Large intestine (tissue), 12 donors: Measurements from ENCODE around the gene NPIPA1. TPM values are rescaled to one million over a fixed set of nuclear protein-coding genes. Genes with fewer than 3 reads are reported as not detected.
"Not testable (repeated sequence)": the region's sequence is repeated elsewhere in the genome, so short reads cannot be mapped to it uniquely, and the experiment has no call there.

Experiments used
- DNase-seq, 2 donors: peaks; one replicate each; pipeline versions ENCODE4 v3.0.0 to v3.0.0-alpha.2; 2013
- H3K27ac ChIP-seq: one replicate; pipeline ENCODE4 v1.5.1; 2013; ENCODE audit warnings: low read length
- H3K27me3 ChIP-seq: 2 replicates; pipeline ENCODE4 v1.6.1; 2013; ENCODE audit warnings: low read length; ENCODE audit not compliant: control insufficient read depth, insufficient read depth
- H3K36me3 ChIP-seq: 2 replicates; pipeline ENCODE4 v1.6.1; 2013; ENCODE audit warnings: low read length; ENCODE audit not compliant: control insufficient read depth, insufficient read depth
- H3K4me1 ChIP-seq: one replicate; pipeline ENCODE4 v1.6.1; 2013; ENCODE audit warnings: low read length; ENCODE audit not compliant: control insufficient read depth, insufficient read depth
- H3K4me3 ChIP-seq: one replicate; pipeline ENCODE4 v1.5.1; 2013; ENCODE audit warnings: low read length
- H3K9me3 ChIP-seq: one replicate; pipeline ENCODE4 v1.6.1; 2013; ENCODE audit warnings: mild to moderate bottlenecking, low read depth, low read length, moderate library complexity; ENCODE audit not compliant: control insufficient read depth
- WGBS: methylation state at CpG from one replicate; pipeline ENCODE4 v1.1.5; 2013; ENCODE audit warnings: low lambda C conversion rate; ENCODE audit not compliant: insufficient coverage; 5-methylcytosine and 5-hydroxymethylcytosine counted together
- long read RNA-seq, 11 donors: transcript quantifications; one replicate each; lab custom pipeline, GENCODE V29; 2026
- polyA plus RNA-seq: library from polyadenylated mRNA; unstranded; fragments of 120-200 nt; gene quantifications from one replicate; pipeline ENCODE4 v1.2.1, GENCODE V29; 2013

The NPIPA1 gene
- 124 TPM for polyA plus RNA-seq
- long read RNA-seq, donor 1 = 0 reads
- long read RNA-seq, donor 2 = 0 reads
- long read RNA-seq, donor 3 = 0 reads
- long read RNA-seq, donor 4 = 0 reads
- long read RNA-seq, donor 5 = 0 reads
- long read RNA-seq, donor 6 = 0 reads
- long read RNA-seq, donor 7 = 0 reads
- long read RNA-seq, donor 8 = 0 reads
- long read RNA-seq, donor 9 = 0 reads
- long read RNA-seq, donor 10 = 0 reads
- long read RNA-seq, donor 11 = 0 reads

DNA sequence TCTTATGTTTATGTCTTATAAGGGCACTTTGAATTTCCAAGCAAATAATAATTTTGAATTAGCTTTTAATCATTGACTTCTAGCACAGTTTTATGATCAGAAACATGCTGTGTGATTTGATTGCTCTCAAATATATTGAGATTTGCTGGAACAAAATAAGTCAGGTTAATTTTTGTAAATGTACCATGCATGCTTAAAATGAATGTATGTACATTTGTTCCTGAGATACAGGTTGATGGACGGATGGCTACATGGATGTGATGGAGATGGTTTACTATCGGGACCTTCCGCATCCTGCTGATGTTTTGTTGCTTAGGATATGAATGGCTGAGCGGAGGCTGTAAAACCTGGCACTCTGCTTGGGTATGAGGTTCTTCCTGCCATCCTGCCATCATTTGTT is at the start of gene NPIPA1:
NPIPA1 (plus strand) TSS at position 301 of the 400 bp plus-strand sequence; CDS start at position 301, 0 bp downstream.
- not testable (repeated sequence) for H3K27ac ChIP-seq, H3K4me1 ChIP-seq, H3K36me3 ChIP-seq, H3K27me3 ChIP-seq, DNase-seq, H3K4me3 ChIP-seq, H3K9me3 ChIP-seq
- WGBS = no CpG with 5 or more reads among the region's 4 CpGs

DNA sequence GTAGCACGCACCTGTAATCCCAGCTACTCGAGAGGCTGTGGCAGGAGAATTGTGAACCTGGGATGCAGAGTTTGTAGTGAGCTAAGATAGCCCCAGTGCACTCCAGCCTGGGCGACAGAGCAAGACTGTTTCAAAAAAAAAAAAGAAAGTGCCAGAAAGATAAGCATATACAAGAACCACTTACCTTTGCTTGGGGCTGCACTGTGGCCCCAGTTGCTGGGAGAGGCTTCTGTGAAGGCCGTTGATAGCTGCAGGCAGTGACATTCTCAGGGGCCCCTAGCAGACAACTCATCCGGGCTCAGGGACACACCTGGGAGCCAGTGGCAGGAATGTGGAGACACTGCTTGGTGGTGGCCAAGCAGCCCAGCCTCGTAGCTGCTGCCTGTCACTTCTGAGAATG is 45.1 kb upstream of the NPIPA1 start:
- not testable (repeated sequence) for H3K36me3 ChIP-seq, H3K9me3 ChIP-seq, H3K4me3 ChIP-seq, H3K27me3 ChIP-seq, H3K4me1 ChIP-seq
- peak; percentile 63 to 85 for DNase-seq
- H3K27ac ChIP-seq = peak overlapping the region; percentile 12
- WGBS = no CpG with 5 or more reads among the region's 6 CpGs

DNA sequence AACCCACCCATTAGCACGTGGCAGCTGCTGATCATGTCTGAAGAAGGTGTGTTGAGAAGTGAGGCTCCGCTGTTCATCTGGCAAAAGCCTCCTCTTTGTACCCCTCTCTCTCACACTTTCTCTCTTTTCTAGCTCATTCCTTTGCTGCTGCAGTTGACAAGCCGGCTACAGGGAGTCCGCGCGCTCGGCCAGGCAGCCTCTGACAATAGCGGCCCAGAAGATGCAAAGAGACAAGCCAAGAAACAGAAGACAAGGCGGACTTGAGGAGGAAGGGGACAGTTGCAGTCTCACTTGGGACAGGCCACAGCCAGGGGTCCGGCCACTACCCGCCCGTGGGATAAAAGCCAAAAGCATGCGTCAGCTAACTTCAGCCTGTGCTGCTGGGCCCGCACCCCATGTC is 41.9 kb upstream of the NPIPA1 start:
- H3K27ac ChIP-seq, H3K27me3 ChIP-seq, DNase-seq, H3K4me1 ChIP-seq, H3K36me3 ChIP-seq, H3K4me3 ChIP-seq, H3K9me3 ChIP-seq: not testable (repeated sequence)
- WGBS = 92% methylated on average over 2 of the region's 14 CpGs

DNA sequence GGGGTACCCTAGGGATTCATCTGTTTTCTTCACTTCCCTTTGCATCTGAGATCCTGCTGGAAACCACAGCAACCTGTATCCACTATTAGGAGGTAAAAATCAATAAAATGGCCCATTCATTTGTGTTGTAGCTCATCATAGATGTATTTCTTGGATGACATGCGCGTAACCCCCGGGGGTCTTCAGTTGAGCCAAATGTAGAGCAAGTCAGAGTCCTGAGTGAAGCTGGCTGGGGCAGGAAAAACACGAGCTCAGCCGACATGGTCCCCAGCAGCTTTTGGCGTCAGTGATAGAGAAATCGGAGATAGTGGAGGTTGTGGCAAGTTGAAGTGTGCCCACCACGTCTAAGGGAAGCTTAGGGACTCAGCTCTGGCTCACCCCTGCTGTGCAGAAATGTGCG is 41.2 kb upstream of the NPIPA1 start:
- H3K27ac ChIP-seq, H3K9me3 ChIP-seq, DNase-seq, H3K4me1 ChIP-seq, H3K36me3 ChIP-seq, H3K27me3 ChIP-seq, H3K4me3 ChIP-seq: not testable (repeated sequence)
- no CpG with 5 or more reads among the region's 9 CpGs for WGBS

DNA sequence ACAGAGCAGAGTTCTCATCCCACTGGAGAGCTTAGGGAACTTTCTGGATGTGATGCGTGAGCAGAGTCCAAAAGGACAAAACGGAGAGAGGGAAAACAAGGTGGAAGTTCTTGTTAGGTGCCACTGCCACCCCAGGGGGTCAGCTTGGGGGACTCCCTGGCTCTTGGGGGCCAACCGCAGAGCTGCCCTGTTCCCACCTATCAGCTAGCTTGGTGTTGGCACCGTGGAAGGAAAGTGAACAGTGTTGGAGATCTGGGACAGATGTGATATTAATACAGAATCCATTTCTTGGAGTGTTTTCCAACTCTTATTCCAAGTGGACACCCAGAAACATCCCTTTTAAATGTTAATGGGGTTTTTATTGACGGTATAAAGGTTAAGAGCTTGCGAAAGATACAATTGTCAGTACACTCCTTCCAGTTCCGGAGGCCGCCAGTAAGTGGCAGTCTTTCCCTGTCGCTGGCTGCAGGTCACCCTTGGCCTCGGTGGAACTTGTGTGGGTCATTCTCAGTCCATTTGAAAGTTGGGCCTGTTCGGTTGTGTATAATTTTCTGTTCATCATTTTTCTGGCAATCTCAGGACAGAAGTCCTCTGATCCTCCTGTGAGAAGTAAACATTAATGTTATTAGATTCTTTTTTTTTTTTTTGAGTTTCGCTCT is 40.1 kb upstream of the NPIPA1 start:
- not testable (repeated sequence) for H3K4me3 ChIP-seq, DNase-seq, H3K27me3 ChIP-seq, H3K9me3 ChIP-seq, H3K4me1 ChIP-seq, H3K27ac ChIP-seq, H3K36me3 ChIP-seq
- no CpG with 5 or more reads among the region's 12 CpGs for WGBS

DNA sequence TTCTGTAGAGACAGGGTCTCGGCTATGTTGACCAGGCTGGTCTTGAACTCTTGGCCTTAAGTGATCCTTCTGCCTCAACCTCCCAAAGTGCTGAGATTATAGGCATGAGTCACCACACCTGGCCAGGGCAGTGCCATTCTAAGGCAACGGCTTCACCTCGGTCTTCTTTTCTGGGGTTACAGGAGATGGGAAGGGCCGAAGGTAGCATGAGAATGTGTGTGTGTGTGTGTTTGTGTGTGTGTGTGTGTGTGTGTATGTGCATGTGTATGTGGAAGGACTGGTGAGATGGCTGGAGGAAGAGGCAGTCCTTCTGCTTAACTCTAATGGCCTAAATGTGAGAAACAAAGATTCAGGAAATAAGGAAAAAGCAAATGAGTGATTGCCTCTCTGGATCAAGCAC is 39.1 kb upstream of the NPIPA1 start:
- not testable (repeated sequence) for DNase-seq, H3K4me1 ChIP-seq
- 100% methylated on average over 1 of the region's 4 CpGs for WGBS

DNA sequence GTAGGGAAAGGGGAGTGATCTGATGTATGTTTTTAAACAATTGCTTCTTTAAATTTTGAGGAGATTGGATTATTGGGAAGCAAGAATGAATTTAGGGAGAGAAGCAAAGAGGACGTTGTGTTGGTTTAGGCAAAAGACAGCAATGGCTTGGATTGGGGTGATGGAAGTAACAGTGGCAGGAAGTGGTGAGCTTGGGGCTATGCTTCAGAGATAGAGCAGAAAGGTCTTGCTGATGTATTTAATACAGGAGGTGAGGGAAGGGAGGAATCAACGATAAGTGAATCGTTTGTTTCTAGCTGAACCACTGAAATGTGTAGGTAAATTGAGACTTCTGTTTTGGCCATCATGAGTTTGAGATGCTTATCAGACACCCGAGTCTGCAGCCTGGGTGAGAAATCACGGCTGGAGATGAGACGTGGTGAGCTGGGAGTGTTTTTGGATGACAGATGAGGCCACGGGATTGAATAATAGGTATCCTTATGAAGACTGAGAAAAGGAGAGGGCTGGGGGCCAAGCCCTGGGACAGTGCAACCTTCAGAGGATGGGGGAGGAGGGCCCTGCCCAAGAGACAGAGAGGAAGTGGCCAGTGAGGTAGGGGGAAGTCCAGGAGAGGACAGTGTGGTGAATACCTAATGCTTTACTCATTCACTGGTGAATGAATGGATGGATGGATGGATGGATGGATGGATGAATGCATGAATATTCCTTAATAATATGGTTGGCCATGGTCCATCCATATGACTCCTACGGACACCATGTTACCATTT is 33.9 kb upstream of the NPIPA1 start:
- H3K27ac ChIP-seq, H3K36me3 ChIP-seq, H3K27me3 ChIP-seq, DNase-seq, H3K4me1 ChIP-seq, H3K9me3 ChIP-seq, H3K4me3 ChIP-seq: not testable (repeated sequence)
- no CpG with 5 or more reads among the region's 8 CpGs for WGBS

More for the DNA sequence above, 39.1 kb upstream of the NPIPA1 start:
- H3K9me3 ChIP-seq, H3K27ac ChIP-seq, H3K36me3 ChIP-seq, H3K27me3 ChIP-seq, H3K4me3 ChIP-seq: not testable (repeated sequence)

DNA sequence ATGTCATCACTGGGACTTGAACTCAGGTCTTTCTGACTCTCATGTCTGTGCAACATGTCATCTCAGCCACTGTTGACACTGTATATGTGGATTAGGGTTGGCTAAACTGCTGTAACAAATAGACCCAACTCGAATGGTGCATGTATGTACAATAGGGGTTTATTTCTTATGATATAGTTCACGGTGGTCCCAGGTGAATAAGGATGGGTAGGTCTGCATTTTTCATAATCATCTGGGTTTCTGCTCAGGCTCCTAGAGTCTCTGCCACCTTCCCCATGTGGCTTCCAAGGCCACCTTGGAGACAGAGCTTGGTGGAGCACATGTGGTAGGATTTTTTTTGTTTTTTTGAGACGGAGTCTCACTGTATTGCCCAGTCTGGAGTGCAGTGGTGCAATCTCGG is 27.5 kb upstream of the NPIPA1 start:
- WGBS = no CpG with 5 or more reads among the region's 4 CpGs
- H3K27me3 ChIP-seq, H3K36me3 ChIP-seq, H3K4me1 ChIP-seq, DNase-seq, H3K9me3 ChIP-seq, H3K4me3 ChIP-seq, H3K27ac ChIP-seq: not testable (repeated sequence)

DNA sequence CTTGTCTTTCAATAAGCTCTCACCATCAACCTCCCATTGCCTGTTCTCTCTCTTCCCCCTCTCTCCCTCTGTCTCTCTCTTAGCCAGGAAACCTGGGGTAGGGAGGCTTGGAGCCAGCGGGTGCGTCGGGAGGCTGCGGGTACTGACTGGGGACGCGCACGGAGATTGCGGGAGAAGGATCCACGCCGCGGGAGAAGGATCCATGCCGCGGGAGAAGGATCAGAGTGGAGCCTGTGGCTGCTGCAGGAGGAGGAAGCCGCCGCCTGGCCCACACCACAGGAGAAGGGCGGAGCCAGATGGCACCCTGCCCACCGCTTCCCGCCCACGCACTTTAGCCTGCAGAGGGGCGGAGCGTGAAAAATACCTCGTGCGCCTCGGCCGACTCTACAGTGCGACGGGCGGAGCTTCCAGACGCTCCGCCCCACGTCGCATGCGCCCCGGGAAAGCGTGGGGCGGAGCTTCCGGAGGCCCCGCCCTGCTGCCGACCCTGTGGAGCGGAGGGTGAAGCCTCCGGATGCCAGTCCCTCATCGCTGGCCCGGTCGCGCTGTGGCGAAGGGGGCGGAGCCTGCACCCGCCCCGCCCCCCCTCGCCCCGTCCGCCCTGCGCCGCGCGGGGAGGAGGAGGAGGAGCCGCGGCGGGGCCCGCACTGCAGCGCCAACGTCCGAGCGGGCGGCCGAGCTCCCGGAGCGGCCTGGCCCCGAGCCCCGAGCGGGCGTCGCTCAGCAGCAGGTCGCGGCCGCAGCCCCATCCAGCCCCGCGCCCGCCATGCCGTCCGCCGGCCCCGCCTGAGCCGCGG is 26.2 kb upstream of the NPIPA1 start:
- not testable (repeated sequence) for H3K36me3 ChIP-seq, H3K4me1 ChIP-seq, H3K9me3 ChIP-seq, H3K4me3 ChIP-seq, H3K27ac ChIP-seq, DNase-seq, H3K27me3 ChIP-seq
- WGBS = no CpG with 5 or more reads among the region's 85 CpGs

DNA sequence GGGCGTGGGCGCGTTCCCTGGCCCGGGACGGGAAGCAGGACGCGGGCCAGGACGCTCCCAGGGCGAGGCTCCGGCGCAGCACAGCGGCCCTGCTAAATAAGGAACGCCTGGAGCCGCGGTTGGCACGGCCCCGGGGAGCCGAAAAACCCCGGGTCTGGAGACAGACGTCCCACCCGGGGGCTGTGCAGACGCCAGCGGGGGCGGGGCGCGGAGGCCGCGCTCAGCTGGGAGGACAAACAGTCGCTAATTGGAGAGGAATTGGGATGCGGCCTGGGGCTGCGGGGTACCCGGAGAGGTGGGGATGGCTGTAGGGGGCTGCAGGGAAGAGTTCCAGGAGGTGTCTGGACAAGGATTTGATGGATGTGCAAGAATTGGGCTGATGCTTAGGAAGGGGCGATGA is 25.3 kb upstream of the NPIPA1 start:
- H3K36me3 ChIP-seq, H3K4me1 ChIP-seq, DNase-seq, H3K27ac ChIP-seq, H3K4me3 ChIP-seq, H3K27me3 ChIP-seq, H3K9me3 ChIP-seq: not testable (repeated sequence)
- WGBS = no CpG with 5 or more reads among the region's 33 CpGs
